Mesangial cell (primary cell): ENCODE results near the gene DHX35. TPM values are rescaled to one million over a fixed set of nuclear protein-coding genes. Genes with fewer than 3 reads are reported as not detected.

Experiments
- total RNA-seq: library from RNA; depleted of rRNA; stranded (reverse); fragments of >200 nt; gene quantifications from 2 replicates; pipeline ENCODE4 v1.2.3, GENCODE V29; 2015

DHX35 gene, protein sequence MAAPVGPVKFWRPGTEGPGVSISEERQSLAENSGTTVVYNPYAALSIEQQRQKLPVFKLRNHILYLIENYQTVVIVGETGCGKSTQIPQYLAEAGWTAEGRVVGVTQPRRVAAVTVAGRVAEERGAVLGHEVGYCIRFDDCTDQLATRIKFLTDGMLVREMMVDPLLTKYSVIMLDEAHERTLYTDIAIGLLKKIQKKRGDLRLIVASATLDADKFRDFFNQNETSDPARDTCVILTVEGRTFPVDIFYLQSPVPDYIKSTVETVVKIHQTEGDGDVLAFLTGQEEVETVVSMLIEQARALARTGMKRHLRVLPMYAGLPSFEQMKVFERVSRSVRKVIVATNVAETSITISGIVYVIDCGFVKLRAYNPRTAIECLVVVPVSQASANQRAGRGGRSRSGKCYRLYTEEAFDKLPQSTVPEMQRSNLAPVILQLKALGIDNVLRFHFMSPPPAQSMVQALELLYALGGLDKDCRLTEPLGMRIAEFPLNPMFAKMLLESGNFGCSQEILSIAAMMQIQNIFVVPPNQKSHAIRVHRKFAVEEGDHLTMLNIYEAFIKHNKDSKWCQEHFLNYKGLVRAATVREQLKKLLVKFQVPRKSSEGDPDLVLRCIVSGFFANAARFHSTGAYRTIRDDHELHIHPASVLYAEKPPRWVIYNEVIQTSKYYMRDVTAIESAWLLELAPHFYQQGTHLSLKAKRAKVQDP
- total RNA-seq: 5.9 and 7.9 TPM in 2 replicates

DNA sequence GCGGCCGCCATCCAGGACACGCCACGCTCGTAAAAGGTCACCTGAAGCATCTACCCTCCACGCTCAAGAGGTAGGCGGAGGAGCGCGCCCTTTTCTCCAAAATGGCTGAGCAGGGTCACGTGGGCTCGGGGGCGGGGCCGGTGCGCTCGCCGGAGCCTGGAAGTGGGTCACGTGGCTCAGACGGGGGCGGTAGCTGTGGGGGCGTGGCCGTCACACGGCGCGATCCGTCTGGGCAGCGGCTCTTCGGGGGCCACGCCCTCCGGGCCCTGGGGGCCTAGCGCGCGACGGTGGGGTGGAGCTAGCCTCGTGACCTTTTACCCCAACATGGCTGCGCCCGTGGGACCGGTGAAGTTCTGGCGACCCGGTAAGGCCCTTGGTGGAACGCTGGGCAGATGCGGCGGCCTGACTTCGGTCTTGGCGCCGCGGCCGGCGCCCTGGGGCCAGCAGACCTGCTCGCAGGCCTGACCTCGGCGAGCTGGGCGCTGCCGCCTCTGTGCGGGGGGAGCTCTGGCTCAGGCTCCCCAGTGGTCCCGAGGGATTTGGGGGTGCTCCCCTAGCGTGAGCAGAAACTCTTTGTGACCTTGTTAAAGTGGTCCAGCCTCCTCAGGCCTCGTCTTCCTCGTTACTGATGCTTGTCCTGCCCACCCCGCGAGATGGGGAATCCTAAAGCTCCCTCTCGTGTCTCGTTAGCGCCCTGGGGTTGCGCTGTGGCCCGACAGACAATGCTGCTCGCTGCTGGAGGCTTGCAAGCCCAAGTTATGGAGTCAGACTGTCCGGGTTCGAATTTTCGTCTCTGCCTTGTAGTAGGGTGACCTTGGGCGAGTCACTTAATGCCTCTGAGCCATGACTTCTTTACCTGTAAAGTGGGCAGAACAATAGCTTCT lies at the start of gene DHX35:
DHX35 (plus strand) TSS at position 301 of the 884 bp plus-strand sequence; CDS start at position 325, 24 bp downstream.

GRCh38 chr20:38926142-38926933 lies 35.8 kb upstream of the DHX35 start, which contains the start of gene FAM83D:
TSS of gene FAM83D (plus strand) at chr20:38926417. CDS start at chr20:38926443, 26 bp downstream.

Other genes starting within 250 kb of the DHX35 start
- gene SLC32A1, start 237.9 kb upstream of the DHX35 start, total RNA-seq: not detected in 2 replicates
- 5.6 and 7.5 TPM in 2 replicates for gene ACTR5, start 213.9 kb upstream of the DHX35 start, total RNA-seq
- under 0.01 TPM in 1 of 2 replicates, not detected in the other for gene PPP1R16B, start 156.6 kb upstream of the DHX35 start, total RNA-seq
- 3.7 and 76.1 TPM in 2 replicates for gene FAM83D, start 35.9 kb upstream of the DHX35 start, total RNA-seq